SJSA1 (cell line): ENCODE measurements around the gene AGTPBP1. TPM values are rescaled to one million over a fixed set of nuclear protein-coding genes. Genes with fewer than 3 reads are reported as not detected.
A peak's percentile ranks its signal among the peaks of the same experiment; 100 is the strongest.

Source experiments
- DNase-seq, 2 experiments: peaks; one replicate each; pipeline ENCODE4 v3.0.0-alpha.2; 2015 to 2020; ENCODE audit warnings: low spot score in 2 of 2, low read depth in 1 of 2
- H3K27ac ChIP-seq: fragments of 250-450 bp; sonication (Bioruptor Pico); 2 replicates; pipeline ENCODE4 v1.5.1; 2020; ENCODE audit warnings: mild to moderate bottlenecking, moderate library complexity
- H3K27me3 ChIP-seq: fragments of 250-450 bp; sonication (Bioruptor Pico); replicated peaks from 2 replicates; pipeline ENCODE4 v1.5.1; 2020; ENCODE audit warnings: mild to moderate bottlenecking, moderate library complexity
- H3K36me3 ChIP-seq: fragments of 250-450 bp; sonication (Bioruptor Pico); 2 replicates; pipeline ENCODE4 v1.5.1; 2020; ENCODE audit warnings: mild to moderate bottlenecking
- H3K4me1 ChIP-seq: fragments of 250-450 bp; sonication (Bioruptor Pico); replicated peaks from 2 replicates; pipeline ENCODE4 v1.6.1; 2021; ENCODE audit warnings: mild to moderate bottlenecking
- H3K4me3 ChIP-seq: fragments of 250-450 bp; sonication (Bioruptor Pico); 2 replicates; pipeline ENCODE4 v1.5.1; 2020; ENCODE audit warnings: mild to moderate bottlenecking
- H3K9me3 ChIP-seq: fragments of 250-450 bp; sonication (Bioruptor Pico); replicated peaks from 2 replicates; pipeline ENCODE4 v1.5.1; 2020; ENCODE audit warnings: mild to moderate bottlenecking
- total RNA-seq: library from RNA; depleted of rRNA; stranded (reverse); fragments of >200 nt; shearing (Covaris generic); gene quantifications from 2 replicates; pipeline ENCODE4 v1.2.3, GENCODE V29; 2014

AGTPBP1 gene
- total RNA-seq, 1 experiment from 2014 or later: 11.2 TPM

DNA sequence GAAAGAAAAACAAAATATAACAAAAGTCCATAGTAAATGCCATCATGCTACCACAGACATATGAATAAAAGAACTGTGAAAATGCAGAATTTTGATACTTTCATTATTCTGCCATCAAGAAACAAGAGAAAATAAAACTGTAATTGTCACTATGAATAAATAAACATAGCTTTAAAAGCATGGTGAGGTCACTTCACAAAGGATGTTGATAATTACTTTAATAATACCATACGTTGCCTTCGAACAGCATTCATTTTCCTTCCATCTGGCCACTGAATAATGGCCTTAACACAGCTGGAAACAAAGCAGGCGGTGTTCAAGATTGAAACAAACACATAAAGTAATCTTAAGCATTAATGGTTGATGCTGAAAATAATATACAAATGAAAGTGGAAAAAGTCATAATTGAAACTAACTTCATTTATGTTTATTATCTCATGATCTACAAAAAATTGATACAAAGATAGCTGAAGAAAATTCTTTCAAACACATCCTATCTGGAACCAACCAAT lies 102.0 kb downstream of the AGTPBP1 start:
- Histone ChIP-seq H3K36me3 (no peaks in the 10 kb centered on the region), H3K4me1 (no peaks in the 10 kb centered on the region), H3K9me3 (no peaks in the 10 kb centered on the region), H3K27ac (no peak overlapping the region), H3K4me3 (no peak overlapping the region), H3K27me3 (no peaks in the 10 kb centered on the region)
- DNase-seq: no peak

DNA sequence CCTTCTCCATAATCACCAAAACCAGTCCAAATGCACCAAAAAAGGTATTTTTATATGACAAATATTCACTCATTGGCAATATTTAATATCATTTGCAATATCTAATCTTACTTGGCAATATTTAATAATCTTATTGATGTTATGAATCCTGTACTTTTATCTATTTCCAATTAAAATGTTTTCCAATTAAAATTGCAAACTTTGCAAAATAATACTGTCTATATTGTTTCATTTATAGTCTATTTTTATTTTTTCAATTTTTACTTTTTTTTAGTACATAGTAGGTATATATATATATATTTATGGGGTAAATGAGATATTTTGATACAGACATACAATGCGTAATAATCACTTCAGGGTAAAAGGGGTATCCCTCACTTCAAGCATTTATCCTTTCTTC lies 109.9 kb downstream of the AGTPBP1 start:
- H3K4me3 ChIP-seq: no peak overlapping the region
- H3K27ac ChIP-seq: no peak overlapping the region
- no peaks in the 10 kb centered on the region for H3K4me1 ChIP-seq
- no peaks in the 10 kb centered on the region for H3K27me3 ChIP-seq
- H3K36me3 ChIP-seq: no peaks in the 10 kb centered on the region
- DNase-seq: no peak
- no peaks in the 10 kb centered on the region for H3K9me3 ChIP-seq

DNA sequence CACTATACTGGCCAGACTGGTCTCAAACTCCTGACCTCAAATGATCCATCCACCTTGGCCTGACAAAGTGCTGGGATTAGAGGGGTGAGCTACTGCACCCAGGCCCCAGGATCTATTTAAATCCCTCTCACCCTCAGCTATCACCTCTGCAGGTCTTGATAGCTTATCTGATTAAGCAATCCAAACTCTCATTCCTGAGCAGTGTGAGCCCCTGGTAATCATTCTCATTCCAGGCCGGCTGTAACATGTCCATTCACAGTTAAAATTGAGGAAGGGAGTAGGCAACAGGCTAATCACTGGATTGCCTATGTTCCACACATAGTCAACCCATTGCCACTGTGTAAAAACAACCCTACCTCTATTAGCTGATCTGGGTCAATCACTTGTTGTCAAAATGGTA lies 111.1 kb downstream of the AGTPBP1 start:
- Histone ChIP-seq H3K27ac (no peak overlapping the region), H3K4me3 (no peak overlapping the region), H3K36me3 (no peaks in the 10 kb centered on the region), H3K4me1 (no peaks in the 10 kb centered on the region), H3K27me3 (no peaks in the 10 kb centered on the region), H3K9me3 (no peaks in the 10 kb centered on the region)
- no peak for DNase-seq

DNA sequence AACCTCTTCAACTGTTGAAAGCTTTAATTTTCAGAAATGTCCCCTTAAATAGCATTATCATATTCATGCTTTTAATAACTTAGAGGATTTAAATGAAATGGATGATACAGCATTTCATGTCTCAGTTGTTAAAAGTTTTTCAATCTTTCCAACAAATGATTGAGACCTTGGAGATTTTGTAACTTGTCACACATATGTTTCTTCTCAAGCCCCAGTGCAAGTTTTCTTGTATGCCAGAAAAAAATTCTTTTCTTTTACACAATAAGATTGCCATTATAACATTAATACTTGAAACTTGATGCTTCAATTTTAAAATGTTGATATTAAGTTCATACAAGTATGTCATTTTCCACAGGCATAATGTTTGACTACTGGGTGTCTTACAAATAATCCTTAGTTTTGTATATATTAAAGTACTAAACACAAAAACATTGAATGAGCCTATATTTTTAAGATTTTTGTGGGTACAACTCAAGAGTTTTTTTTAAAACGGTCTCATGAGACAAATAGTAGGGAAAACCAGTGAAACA lies 124.5 kb downstream of the AGTPBP1 start:
- no peak overlapping the region for H3K27ac ChIP-seq
- DNase-seq: no peak

GRCh38 chr9:85615792-85616191 lies 126.0 kb downstream of the AGTPBP1 start:
- H3K9me3 ChIP-seq: no peaks in the 10 kb centered on the region
- no peaks in the 10 kb centered on the region for H3K4me1 ChIP-seq
- no peak overlapping the region for H3K4me3 ChIP-seq

More for the DNA sequence above, 124.5 kb downstream of the AGTPBP1 start:
- Histone ChIP-seq H3K27me3 (no peaks in the 10 kb centered on the region), H3K36me3 (no peaks in the 10 kb centered on the region), H3K4me1 (no peaks in the 10 kb centered on the region), H3K9me3 (no peaks in the 10 kb centered on the region), H3K4me3 (no peak overlapping the region)

GRCh38 chr9:85610074-85610860 lies 131.5 kb downstream of the AGTPBP1 start:
- H3K4me3 ChIP-seq: peak overlapping the region; percentile 14; the same call in 1 of the 2 replicates
- H3K27ac ChIP-seq: no peak overlapping the region

More at GRCh38 chr9:85615792-85616191, 126.0 kb downstream of the AGTPBP1 start:
- H3K36me3 ChIP-seq: no peaks in the 10 kb centered on the region
- DNase-seq: no peak
- no peak overlapping the region for H3K27ac ChIP-seq
- no peaks in the 10 kb centered on the region for H3K27me3 ChIP-seq

GRCh38 chr9:85605905-85606304 lies 135.8 kb downstream of the AGTPBP1 start:
- no peaks in the 10 kb centered on the region for H3K36me3 ChIP-seq
- no peaks in the 10 kb centered on the region for H3K27me3 ChIP-seq
- H3K4me1 ChIP-seq: no peaks in the 10 kb centered on the region
- no peak overlapping the region for H3K4me3 ChIP-seq
- H3K9me3 ChIP-seq: no peaks in the 10 kb centered on the region
- H3K27ac ChIP-seq: no peak overlapping the region
- DNase-seq: no peak

More at GRCh38 chr9:85610074-85610860, 131.5 kb downstream of the AGTPBP1 start:
- Histone ChIP-seq H3K36me3 (no peaks in the 10 kb centered on the region), H3K4me1 (no peaks in the 10 kb centered on the region), H3K27me3 (no peaks in the 10 kb centered on the region), H3K9me3 (no peaks in the 10 kb centered on the region)
- DNase-seq: peak in 1 of 2 experiments; percentile 56

DNA sequence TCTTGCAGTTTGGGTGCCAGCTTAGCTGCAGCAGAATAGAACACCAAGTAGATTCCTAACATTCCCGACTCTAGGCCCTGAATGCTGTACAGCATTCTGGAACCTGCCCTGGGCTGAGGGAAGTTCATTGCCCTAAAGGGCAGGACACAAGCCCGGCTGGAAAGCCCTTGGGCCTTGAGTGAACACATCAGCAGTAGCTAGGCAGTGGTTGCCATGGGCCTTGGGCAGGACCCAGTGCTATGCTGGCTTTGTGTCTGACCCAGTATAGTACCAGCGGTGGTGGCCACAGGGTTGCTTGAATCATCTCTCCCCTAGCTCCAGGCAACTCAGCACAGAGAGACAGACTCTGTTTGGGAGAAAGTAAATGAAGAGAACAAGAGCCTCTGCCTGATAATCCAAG lies 137.8 kb downstream of the AGTPBP1 start:
- H3K4me1 ChIP-seq: no peaks in the 10 kb centered on the region
- H3K27me3 ChIP-seq: no peaks in the 10 kb centered on the region
- no peaks in the 10 kb centered on the region for H3K36me3 ChIP-seq
- H3K9me3 ChIP-seq: no peaks in the 10 kb centered on the region
- no peak overlapping the region for H3K4me3 ChIP-seq
- DNase-seq: no peak
- no peak overlapping the region for H3K27ac ChIP-seq

- Histone ChIP-seq H3K36me3 (no peaks in the 10 kb centered on the region), H3K27ac (no peak overlapping the region), H3K9me3 (no peaks in the 10 kb centered on the region), H3K4me3 (no peak overlapping the region), H3K4me1 (no peaks in the 10 kb centered on the region), H3K27me3 (no peaks in the 10 kb centered on the region)
- no peak for DNase-seq
Measured at GRCh38 chr9:85602742-85603141, 139.0 kb downstream of the AGTPBP1 start.

GRCh38 chr9:85600675-85601263 lies 141.0 kb downstream of the AGTPBP1 start:
- Histone ChIP-seq H3K27ac (no peak overlapping the region), H3K9me3 (no peaks in the 10 kb centered on the region), H3K4me1 (no peaks in the 10 kb centered on the region), H3K36me3 (no peaks in the 10 kb centered on the region), H3K27me3 (no peaks in the 10 kb centered on the region), H3K4me3 (no peak overlapping the region)
- no peak for DNase-seq

DNA sequence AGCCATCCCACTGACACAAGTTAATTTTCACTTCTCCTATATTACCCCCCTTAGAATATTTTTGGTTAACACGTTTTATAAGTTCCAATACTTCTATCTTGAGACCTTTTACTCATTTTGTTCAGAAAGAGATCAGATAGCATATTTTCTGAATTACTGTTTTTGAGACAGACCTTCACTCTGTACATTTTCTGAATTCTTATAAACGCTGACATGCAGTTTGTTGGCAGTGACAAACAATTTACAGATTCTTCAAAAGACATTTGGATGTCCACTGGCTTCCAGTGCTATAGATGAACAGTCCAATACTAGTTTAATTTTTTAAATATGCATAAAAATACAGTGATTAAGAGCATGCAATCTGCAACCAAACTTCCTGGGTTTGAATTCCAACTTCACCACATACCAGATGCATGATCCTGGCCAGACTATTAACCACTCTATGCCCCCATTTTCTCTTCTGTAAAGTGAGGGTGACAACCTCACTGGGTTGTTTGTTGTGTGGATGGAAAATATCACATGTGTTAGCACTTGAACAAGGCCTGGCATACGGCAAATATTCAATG lies 142.1 kb downstream of the AGTPBP1 start:
- Histone ChIP-seq H3K27ac (no peak overlapping the region), H3K4me1 (no peaks in the 10 kb centered on the region), H3K9me3 (no peaks in the 10 kb centered on the region), H3K36me3 (no peaks in the 10 kb centered on the region), H3K4me3 (no peak overlapping the region), H3K27me3 (no peaks in the 10 kb centered on the region)
- no peak for DNase-seq

- Histone ChIP-seq H3K36me3 (no peaks in the 10 kb centered on the region), H3K4me1 (no peaks in the 10 kb centered on the region), H3K9me3 (no peaks in the 10 kb centered on the region), H3K27me3 (no peaks in the 10 kb centered on the region), H3K4me3 (no peak overlapping the region), H3K27ac (no peak overlapping the region)
- DNase-seq: no peak
Measured at GRCh38 chr9:85594316-85594715, 147.4 kb downstream of the AGTPBP1 start.

DNA sequence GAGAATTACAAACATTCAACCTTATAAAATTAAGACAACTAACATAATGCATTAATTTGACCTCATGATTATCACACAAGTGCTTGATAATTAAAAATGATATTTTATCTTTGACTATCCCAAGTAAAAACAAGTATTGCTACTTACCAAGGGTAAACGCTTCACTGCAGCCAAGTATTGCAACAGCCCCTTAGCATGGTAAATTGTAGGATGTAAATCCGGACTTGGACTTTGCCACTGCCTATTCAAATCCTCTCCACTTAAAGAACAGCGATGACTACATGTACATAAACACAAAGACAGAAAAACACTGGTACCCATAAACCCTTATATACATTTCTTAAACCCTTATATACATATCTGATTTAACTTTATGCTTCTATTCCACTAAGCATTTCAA lies 155.1 kb downstream of the AGTPBP1 start:
- Histone ChIP-seq H3K36me3 (no peaks in the 10 kb centered on the region), H3K9me3 (no peaks in the 10 kb centered on the region), H3K27me3 (no peaks in the 10 kb centered on the region), H3K27ac (no peak overlapping the region), H3K4me1 (no peaks in the 10 kb centered on the region), H3K4me3 (no peak overlapping the region)
- DNase-seq: no peak
